HCT116 (cell line): ENCODE measurements around the gene NCKAP5. TPM values are rescaled to one million over a fixed set of nuclear protein-coding genes. Genes with fewer than 3 reads are reported as not detected.

ENCODE experiments used
- ATAC-seq: fragments of 200-7000 bp; cut with Tn5 transposase; 2 replicates; pipeline ENCODE4 v1.9.1; 2020; ENCODE audit warnings: mild to moderate bottlenecking, moderate library complexity
- BruUV-seq: library from RNA; stranded (reverse); fragments of 400-500 nt; replicated peaks from 2 replicates; lab custom pipeline; 2021; lab: Mats Ljungman, UMichigan
- CTCF ChIA-PET: fragments of 300-600 bp; sonication (Branson Sonifier 250); formaldehyde crosslinking; loops from one replicate; lab custom pipeline; 2021; ENCODE audit warnings: antibody characterized with exemption; lab: Charles Lee
- POLR2A ChIA-PET: fragments of 300-600, 350-600 bp; sonication (Branson Sonifier 250); formaldehyde crosslinking; loops from one replicate; lab custom pipeline; 2021; ENCODE audit warnings: antibody characterized with exemption; lab: Charles Lee
- RAD21 ChIA-PET, 2 experiments: fragments of 300-600 bp; sonication (Branson Sonifier 250); formaldehyde crosslinking; loops; one replicate each; lab custom pipeline; 2023; ENCODE audit warnings: low total read pairs in 2 of 2; ENCODE audit not compliant: uncharacterized antibody in 2 of 2, unreplicated experiment in 2 of 2, low non-redundant PET in 1 of 2; lab: Charles Lee
- DNase-seq: peaks from one replicate; pipeline ENCODE4 v3.0.0-alpha.2; 2010; ENCODE audit warnings: low read depth, low spot score
- H2AFZ ChIP-seq: fragments of 200-600 bp; shearing (Covaris generic), sonication (generic); 2 replicates; pipeline ENCODE4 v1.6.1; 2017; ENCODE audit warnings: low read depth, mixed run types, mixed read lengths, antibody characterized with exemption, low read length; ENCODE audit not compliant: poor library complexity, severe bottlenecking
- H3K27ac ChIP-seq: 2 replicates; pipeline ENCODE4 v1.5.1; 2012; ENCODE audit warnings: low read depth, low read length
- H3K27me3 ChIP-seq: fragments of 200-600 bp; sonication (generic); 2 replicates; pipeline ENCODE4 v1.6.1; 2016; ENCODE audit warnings: mixed run types, low read length, mixed read lengths; ENCODE audit not compliant: insufficient read depth
- H3K36me3 ChIP-seq, 2 experiments: fragments of 200-500 bp in 1 of 2; fragments of 200-600 bp in 1 of 2; sonication (Bioruptor generic) in 1 of 2; sonication (generic) in 1 of 2; 2 replicates each; pipeline versions ENCODE4 v1.5.1 to v1.6.1; 2014 to 2016; ENCODE audit warnings: low read length in 2 of 2, inconsistent platforms in 1 of 2, mixed read lengths in 1 of 2, mixed run types in 1 of 2; ENCODE audit not compliant: insufficient read depth in 2 of 2, control insufficient read depth in 1 of 2
- H3K4me1 ChIP-seq, 2 experiments: fragments of 200-600 bp in 1 of 2; sonication (generic) in 1 of 2; 2 replicates each; pipeline versions ENCODE4 v1.5.1 to v1.6.1; 2012 to 2017; ENCODE audit warnings: low read length in 2 of 2, inconsistent platforms in 1 of 2, mild to moderate bottlenecking in 1 of 2, mixed read lengths in 1 of 2, mixed run types in 1 of 2, moderate library complexity in 1 of 2; ENCODE audit not compliant: insufficient read depth in 2 of 2, control insufficient read depth in 1 of 2
- H3K4me2 ChIP-seq: fragments of 200-600 bp; sonication (generic); 2 replicates; pipeline ENCODE4 v1.6.1; 2017; ENCODE audit warnings: mixed run types, low read length, mixed read lengths
- H3K4me3 ChIP-seq, 2 experiments: fragments of 200-600 bp in 1 of 2; sonication (generic) in 1 of 2; replicated peaks in 1 of 2; 2 replicates each; pipeline ENCODE4 v1.5.1; 2011 to 2016; ENCODE audit warnings: low read length in 2 of 2, control low read depth in 1 of 2, low read depth in 1 of 2, mild to moderate bottlenecking in 1 of 2, mixed read lengths in 1 of 2, mixed run types in 1 of 2
- H3K79me2 ChIP-seq: fragments of 200-600 bp; sonication (generic); 2 replicates; pipeline ENCODE4 v1.6.1; 2017; ENCODE audit warnings: mild to moderate bottlenecking, mixed run types, low read length, moderate library complexity, mixed read lengths; ENCODE audit not compliant: insufficient read depth
- H3K9ac ChIP-seq: fragments of 200-600 bp; sonication (generic); 2 replicates; pipeline ENCODE4 v1.6.1; 2016; ENCODE audit warnings: low read length, mixed read lengths
- H3K9me2 ChIP-seq: fragments of 200-600 bp; sonication (generic), shearing (Covaris generic); 2 replicates; pipeline ENCODE4 v1.6.1; 2017; ENCODE audit warnings: mixed run types, mild to moderate bottlenecking, moderate library complexity; ENCODE audit not compliant: insufficient read depth
- H3K9me3 ChIP-seq, 2 experiments: fragments of 200-500 bp in 1 of 2; fragments of 200-600 bp in 1 of 2; sonication (Bioruptor generic) in 1 of 2; sonication (generic) in 1 of 2; 2 replicates each; pipeline ENCODE4 v1.6.1; 2014 to 2017; ENCODE audit warnings: low read length in 2 of 2, mixed read lengths in 2 of 2, inconsistent platforms in 1 of 2, low read depth in 1 of 2, mild to moderate bottlenecking in 1 of 2, mixed run types in 1 of 2, moderate library complexity in 1 of 2; ENCODE audit not compliant: control insufficient read depth in 1 of 2, insufficient read depth in 1 of 2
- H4K20me1 ChIP-seq: fragments of 200-600 bp; sonication (generic), shearing (Covaris generic); 2 replicates; pipeline ENCODE4 v1.6.1; 2017; ENCODE audit warnings: mixed run types, mild to moderate bottlenecking, moderate library complexity; ENCODE audit not compliant: insufficient read depth
- CEBPB ChIP-seq: IDR thresholded peaks from 2 replicates; pipeline ENCODE4 v1.6.1; 2012; ENCODE audit warnings: low read depth
- EGR1 ChIP-seq: IDR thresholded peaks from 2 replicates; pipeline ENCODE4 v1.6.1; 2012; ENCODE audit warnings: low read depth
- ELF1 ChIP-seq: IDR thresholded peaks from 2 replicates; pipeline ENCODE4 v1.6.1; 2012; ENCODE audit warnings: low read depth, borderline replicate concordance
- EZH2 ChIP-seq: fragments of 200-600 bp; sonication (generic); IDR thresholded peaks from 2 replicates; pipeline ENCODE4 v1.6.1; 2017; ENCODE audit warnings: antibody characterized with exemption, mixed run types
- EZH2phosphoT487 ChIP-seq: fragments of 200-600 bp; IDR thresholded peaks from 2 replicates; pipeline ENCODE4 v1.6.1; 2018; ENCODE audit warnings: antibody characterized with exemption, borderline replicate concordance
- FOSL1 ChIP-seq: IDR thresholded peaks from 2 replicates; pipeline ENCODE4 v1.6.1; 2012; ENCODE audit warnings: low read depth
- JUND ChIP-seq: IDR thresholded peaks from 2 replicates; pipeline ENCODE4 v1.6.1; 2012
- POLR2A ChIP-seq: IDR thresholded peaks from 2 replicates; pipeline ENCODE4 v1.7.0; 2011; ENCODE audit warnings: borderline replicate concordance; ENCODE audit not compliant: insufficient read depth, insufficient read length; ENCODE audit errors: extremely low read depth
- RAD21 ChIP-seq: IDR thresholded peaks from 2 replicates; pipeline ENCODE4 v1.6.1; 2012; ENCODE audit warnings: low read depth, mild to moderate bottlenecking
- SP1 ChIP-seq: IDR thresholded peaks from 2 replicates; pipeline ENCODE4 v1.6.1; 2012; ENCODE audit warnings: low read depth
- SRF ChIP-seq: IDR thresholded peaks from 2 replicates; pipeline ENCODE4 v1.6.1; 2012; ENCODE audit warnings: low read depth
- TCF7L2 ChIP-seq: IDR thresholded peaks from 2 replicates; pipeline ENCODE4 v1.7.0; 2011; ENCODE audit warnings: borderline replicate concordance, inconsistent platforms; ENCODE audit not compliant: insufficient read depth, insufficient read length; ENCODE audit errors: extremely low read depth
- ZFX ChIP-seq: fragments of 450-650 bp; IDR thresholded peaks from 2 replicates; pipeline ENCODE4 v1.6.1; 2017
- ZNF274 ChIP-seq: fragments of 200-500 bp; sonication (Bioruptor generic); IDR thresholded peaks from 2 replicates; pipeline ENCODE4 v1.6.1; 2014; ENCODE audit warnings: mild to moderate bottlenecking, low read depth, low read length, inconsistent platforms
- intact Hi-C: fragments of 100-400 bp; cut with micrococcal nuclease; formaldehyde crosslinking; loops from 2 replicates; pipeline ENCODE4 v1.10.0; 2022
- total RNA-seq: library from RNA; stranded (reverse); gene quantifications from one replicate; pipeline ENCODE4 v1.2.1, GENCODE V29; 2021; ENCODE audit not compliant: unreplicated experiment
- TF ChIP-seq, protein P1 (sequence below): IDR thresholded peaks from 2 replicates; pipeline ENCODE4 v1.6.1; 2011; ENCODE audit warnings: mild to moderate bottlenecking, low read length, moderate library complexity; ENCODE audit not compliant: insufficient replicate concordance; ENCODE audit errors: extremely low read depth
- TF ChIP-seq, protein P2 (sequence below): IDR thresholded peaks from 2 replicates; pipeline ENCODE4 v1.6.1; 2012; ENCODE audit warnings: low read depth

NCKAP5 gene
- total RNA-seq, 1 experiment from 2014 or later = 0.30 TPM

DNA sequence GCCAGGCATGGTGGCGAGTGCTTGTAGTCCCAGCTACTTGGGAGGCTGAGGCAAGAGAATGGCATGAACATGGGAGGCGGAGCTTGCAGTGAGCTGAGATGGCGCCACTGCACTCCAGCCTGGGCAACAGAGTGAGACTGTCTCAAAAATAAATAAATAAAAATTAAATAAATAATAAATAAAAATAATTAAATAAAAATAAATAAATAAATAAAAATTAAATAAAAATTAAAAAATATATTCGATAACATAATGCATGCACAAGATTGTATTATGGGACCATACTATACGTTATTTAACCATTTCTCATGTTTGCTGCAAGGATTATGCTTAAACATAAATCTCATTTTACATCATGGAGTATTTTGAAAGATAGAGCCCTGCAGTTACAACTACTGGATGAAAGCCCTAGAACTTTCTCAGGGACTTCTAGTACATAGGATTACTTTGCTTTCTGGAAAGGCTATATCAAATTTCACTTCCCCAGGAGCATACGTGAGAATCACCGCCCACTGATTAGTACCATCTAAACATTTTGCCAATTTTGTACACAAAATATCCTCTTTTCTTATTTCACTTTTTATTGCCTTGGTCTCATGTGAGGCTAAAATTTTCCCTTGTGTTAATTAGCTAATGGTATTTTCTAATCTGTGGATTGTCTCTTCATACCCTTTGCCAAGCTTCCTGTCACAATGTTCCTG lies 664.0 kb downstream of the NCKAP5 start:
- no peak overlapping the region for H2AFZ ChIP-seq
- no peak for ATAC-seq
- H3K4me2 ChIP-seq = no peak overlapping the region
- H3K9ac ChIP-seq = no peak overlapping the region
- ChIA-PET RAD21 (no interaction called here), CTCF (no interaction called here), POLR2A (no interaction called here)
- intact Hi-C loops = no loop called here
- H4K20me1 ChIP-seq = no peaks in the 10 kb centered on the region
- no peaks in the 10 kb centered on the region for H3K9me2 ChIP-seq
- H3K36me3 ChIP-seq = no peaks in the 10 kb centered on the region
- DNase-seq = no peak
- BruUV-seq = no TSS peak
- H3K27me3 ChIP-seq = no peaks in the 10 kb centered on the region
- no peak overlapping the region for H3K4me3 ChIP-seq
- no peaks in the 10 kb centered on the region for H3K4me1 ChIP-seq
- H3K27ac ChIP-seq = no peak overlapping the region
- no peaks in the 10 kb centered on the region for H3K79me2 ChIP-seq
- TF ChIP-seq EZH2 (no peak), JUND (no peak), SP1 (no peak), EGR1 (no peak), POLR2A (no peak), SRF (no peak), EZH2phosphoT487 (no peak), TCF7L2 (no peak), FOSL1 (no peak), ZNF274 (no peak), RAD21 (no peak), ZFX (no peak), ELF1 (no peak), CEBPB (no peak)
- TF ChIP-seq, protein P1, sequence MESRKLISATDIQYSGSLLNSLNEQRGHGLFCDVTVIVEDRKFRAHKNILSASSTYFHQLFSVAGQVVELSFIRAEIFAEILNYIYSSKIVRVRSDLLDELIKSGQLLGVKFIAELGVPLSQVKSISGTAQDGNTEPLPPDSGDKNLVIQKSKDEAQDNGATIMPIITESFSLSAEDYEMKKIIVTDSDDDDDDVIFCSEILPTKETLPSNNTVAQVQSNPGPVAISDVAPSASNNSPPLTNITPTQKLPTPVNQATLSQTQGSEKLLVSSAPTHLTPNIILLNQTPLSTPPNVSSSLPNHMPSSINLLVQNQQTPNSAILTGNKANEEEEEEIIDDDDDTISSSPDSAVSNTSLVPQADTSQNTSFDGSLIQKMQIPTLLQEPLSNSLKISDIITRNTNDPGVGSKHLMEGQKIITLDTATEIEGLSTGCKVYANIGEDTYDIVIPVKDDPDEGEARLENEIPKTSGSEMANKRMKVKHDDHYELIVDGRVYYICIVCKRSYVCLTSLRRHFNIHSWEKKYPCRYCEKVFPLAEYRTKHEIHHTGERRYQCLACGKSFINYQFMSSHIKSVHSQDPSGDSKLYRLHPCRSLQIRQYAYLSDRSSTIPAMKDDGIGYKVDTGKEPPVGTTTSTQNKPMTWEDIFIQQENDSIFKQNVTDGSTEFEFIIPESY = no peak
- TF ChIP-seq, protein P2, sequence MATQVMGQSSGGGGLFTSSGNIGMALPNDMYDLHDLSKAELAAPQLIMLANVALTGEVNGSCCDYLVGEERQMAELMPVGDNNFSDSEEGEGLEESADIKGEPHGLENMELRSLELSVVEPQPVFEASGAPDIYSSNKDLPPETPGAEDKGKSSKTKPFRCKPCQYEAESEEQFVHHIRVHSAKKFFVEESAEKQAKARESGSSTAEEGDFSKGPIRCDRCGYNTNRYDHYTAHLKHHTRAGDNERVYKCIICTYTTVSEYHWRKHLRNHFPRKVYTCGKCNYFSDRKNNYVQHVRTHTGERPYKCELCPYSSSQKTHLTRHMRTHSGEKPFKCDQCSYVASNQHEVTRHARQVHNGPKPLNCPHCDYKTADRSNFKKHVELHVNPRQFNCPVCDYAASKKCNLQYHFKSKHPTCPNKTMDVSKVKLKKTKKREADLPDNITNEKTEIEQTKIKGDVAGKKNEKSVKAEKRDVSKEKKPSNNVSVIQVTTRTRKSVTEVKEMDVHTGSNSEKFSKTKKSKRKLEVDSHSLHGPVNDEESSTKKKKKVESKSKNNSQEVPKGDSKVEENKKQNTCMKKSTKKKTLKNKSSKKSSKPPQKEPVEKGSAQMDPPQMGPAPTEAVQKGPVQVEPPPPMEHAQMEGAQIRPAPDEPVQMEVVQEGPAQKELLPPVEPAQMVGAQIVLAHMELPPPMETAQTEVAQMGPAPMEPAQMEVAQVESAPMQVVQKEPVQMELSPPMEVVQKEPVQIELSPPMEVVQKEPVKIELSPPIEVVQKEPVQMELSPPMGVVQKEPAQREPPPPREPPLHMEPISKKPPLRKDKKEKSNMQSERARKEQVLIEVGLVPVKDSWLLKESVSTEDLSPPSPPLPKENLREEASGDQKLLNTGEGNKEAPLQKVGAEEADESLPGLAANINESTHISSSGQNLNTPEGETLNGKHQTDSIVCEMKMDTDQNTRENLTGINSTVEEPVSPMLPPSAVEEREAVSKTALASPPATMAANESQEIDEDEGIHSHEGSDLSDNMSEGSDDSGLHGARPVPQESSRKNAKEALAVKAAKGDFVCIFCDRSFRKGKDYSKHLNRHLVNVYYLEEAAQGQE = no peak
- no peaks in the 10 kb centered on the region for H3K9me3 ChIP-seq
